Activated CD8-positive, alpha-beta memory T cell treated with anti-CD3 and anti-CD28 coated beads, Interleukin-2, amount 10 ng/mL, durations not matched to agents 7 days and 5 days (primary cell): ENCODE data around the gene ATXN2L. TPM values are rescaled to one million over a fixed set of nuclear protein-coding genes. Genes with fewer than 3 reads are reported as not detected.

ENCODE experiments used
- ATAC-seq: fragments of 150-1000 bp; cut with Tn5 transposase; one replicate; pipeline ENCODE4 v1.10.0; 2021; ENCODE audit warnings: moderate library complexity
- CTCF ChIA-PET: fragments of 350-600 bp; sonication (Branson Sonifier 250); formaldehyde crosslinking; loops from one replicate; lab custom pipeline; 2021; ENCODE audit warnings: antibody characterized with exemption; lab: Charles Lee
- DNase-seq: peaks from one replicate; pipeline ENCODE4 v3.0.0-alpha.2; 2020
- H3K27ac Mint-ChIP-seq: one replicate; pipeline ENCODE4 v1.8.0; 2021; ENCODE audit warnings: mild to moderate bottlenecking, mixed read lengths
- H3K27me3 Mint-ChIP-seq: one replicate; pipeline ENCODE4 v1.8.0; 2021; ENCODE audit warnings: mixed read lengths
- H3K36me3 Mint-ChIP-seq: one replicate; pipeline ENCODE4 v1.8.0; 2021; ENCODE audit warnings: mild to moderate bottlenecking, mixed read lengths
- H3K4me1 Mint-ChIP-seq: one replicate; pipeline ENCODE4 v1.8.0; 2021; ENCODE audit warnings: mixed read lengths
- H3K4me3 Mint-ChIP-seq: one replicate; pipeline ENCODE4 v1.8.0; 2021; ENCODE audit warnings: mild to moderate bottlenecking, moderate library complexity, mixed read lengths
- H3K9me3 Mint-ChIP-seq: one replicate; pipeline ENCODE4 v1.8.0; 2022; ENCODE audit warnings: low read depth, mixed read lengths
- total RNA-seq, 2 experiments: library from RNA; stranded (reverse); gene quantifications; one replicate each; pipeline ENCODE4 v1.2.3, GENCODE V29; 2021

Gene ATXN2L
- total RNA-seq, 2 experiments from 2014 or later = 295 to 301 TPM

- ATAC-seq = no peak
- no peaks in the 10 kb centered on the region for H3K27me3 Mint-ChIP-seq
- peaks cover 55% of the 10 kb centered on the region for H3K36me3 Mint-ChIP-seq
- H3K9me3 Mint-ChIP-seq = no peaks in the 10 kb centered on the region
- peak overlapping the region; percentile 96 for H3K27ac Mint-ChIP-seq
- peaks cover 55% of the 10 kb centered on the region for H3K4me1 Mint-ChIP-seq
- peak overlapping the region; percentile 100 for H3K4me3 Mint-ChIP-seq
- no peak for DNase-seq
- CTCF ChIA-PET = interaction anchor here (0.6 to 4.7 kb wide), 3 partner anchors 29 to 120 kb away, joined by 3 to 22 read pairs (median 3); no protein-coding TSS in a partner anchor
Measured at GRCh38 chr16:28824717-28824973, 1.8 kb downstream of the ATXN2L start.

DNA sequence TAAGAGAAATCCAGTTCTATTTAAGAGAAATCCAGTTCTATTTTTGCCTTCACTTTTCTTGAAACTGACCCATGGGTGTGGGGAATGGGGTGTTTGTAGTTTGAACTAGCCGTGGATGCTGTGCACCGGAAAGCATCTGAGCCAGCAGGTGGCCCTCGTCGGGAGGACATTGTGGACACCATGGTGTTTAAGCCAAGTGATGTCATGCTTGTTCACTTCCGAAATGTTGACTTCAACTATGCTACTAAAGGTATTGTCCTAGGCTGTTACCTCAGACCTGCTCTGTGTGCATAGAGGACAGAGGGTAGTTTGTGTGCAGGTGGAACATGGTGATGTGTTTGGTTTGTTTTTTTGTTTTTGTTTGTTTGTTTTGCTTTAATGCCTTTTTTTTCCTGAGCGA is 3.3 kb downstream of the ATXN2L start:
- Mint-ChIP-seq H3K36me3 (peaks cover 62% of the 10 kb centered on the region), H3K4me1 (peaks cover 49% of the 10 kb centered on the region), H3K27ac (peak overlapping the region; percentile 17), H3K27me3 (no peaks in the 10 kb centered on the region), H3K4me3 (peak overlapping the region; percentile 4), H3K9me3 (no peaks in the 10 kb centered on the region)
- no peak for DNase-seq
- no peak for ATAC-seq
- CTCF ChIA-PET = no interaction called here

DNA sequence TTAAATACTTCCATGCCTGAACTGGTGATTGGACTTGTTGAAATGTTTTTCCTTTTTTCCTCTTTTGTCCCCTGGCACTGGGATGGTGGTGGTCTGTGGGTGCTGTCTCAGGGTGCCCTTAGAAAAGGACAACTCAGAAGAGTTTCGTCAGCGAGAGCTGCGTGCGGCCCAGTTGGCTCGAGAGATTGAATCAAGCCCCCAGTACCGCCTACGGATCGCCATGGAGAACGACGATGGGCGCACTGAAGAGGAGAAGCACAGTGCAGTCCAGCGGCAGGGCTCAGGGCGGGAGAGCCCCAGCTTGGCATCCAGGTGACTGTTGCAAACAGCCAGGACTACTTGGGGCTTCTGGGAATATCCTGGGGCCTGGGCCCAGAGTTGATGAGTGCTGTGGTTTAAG is 6.9 kb downstream of the ATXN2L start:
- ATAC-seq = no peak
- Mint-ChIP-seq H3K4me1 (peaks cover 38% of the 10 kb centered on the region), H3K27me3 (no peaks in the 10 kb centered on the region), H3K9me3 (no peaks in the 10 kb centered on the region), H3K36me3 (peaks cover 85% of the 10 kb centered on the region), H3K4me3 (no peak overlapping the region), H3K27ac (no peak overlapping the region)
- CTCF ChIA-PET = interaction anchor here (1.8 kb wide), 1 partner anchor 115 kb away, joined by 5 read pairs; no protein-coding TSS in a partner anchor
- no peak for DNase-seq

GRCh38 chr16:28830531-28830930 is 7.7 kb downstream of the ATXN2L start:
- H3K36me3 Mint-ChIP-seq = peaks cover 85% of the 10 kb centered on the region
- no peak overlapping the region for H3K4me3 Mint-ChIP-seq
- ATAC-seq = no peak
- H3K4me1 Mint-ChIP-seq = peaks cover 31% of the 10 kb centered on the region
- no peaks in the 10 kb centered on the region for H3K9me3 Mint-ChIP-seq
- no peak for DNase-seq
- H3K27ac Mint-ChIP-seq = no peak overlapping the region
- CTCF ChIA-PET = no interaction called here
- no peaks in the 10 kb centered on the region for H3K27me3 Mint-ChIP-seq

DNA sequence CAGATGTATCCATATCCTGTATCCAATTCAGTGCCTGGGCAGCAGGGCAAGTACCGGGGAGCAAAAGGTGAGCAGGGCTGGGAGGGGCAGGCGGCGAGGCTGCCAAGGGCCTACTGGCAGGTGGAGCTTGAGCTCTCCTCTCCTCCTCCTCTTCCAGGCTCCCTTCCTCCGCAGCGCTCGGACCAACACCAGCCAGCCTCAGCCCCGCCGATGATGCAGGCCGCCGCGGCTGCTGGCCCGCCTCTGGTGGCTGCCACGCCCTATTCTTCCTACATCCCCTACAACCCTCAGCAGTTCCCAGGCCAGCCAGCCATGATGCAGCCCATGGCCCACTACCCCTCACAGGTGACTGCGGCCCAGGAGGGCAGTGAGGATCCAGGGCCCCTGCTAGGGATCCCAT is 11.6 kb downstream of the ATXN2L start:
- DNase-seq (no peak), ATAC-seq (no peak)
- no peaks in the 10 kb centered on the region for H3K27me3 Mint-ChIP-seq
- H3K36me3 Mint-ChIP-seq = peaks cover 72% of the 10 kb centered on the region
- H3K27ac Mint-ChIP-seq = no peak overlapping the region
- no peaks in the 10 kb centered on the region for H3K9me3 Mint-ChIP-seq
- peaks cover 7% of the 10 kb centered on the region for H3K4me1 Mint-ChIP-seq
- no peak overlapping the region for H3K4me3 Mint-ChIP-seq
- CTCF ChIA-PET = no interaction called here

- Mint-ChIP-seq H3K27me3 (no peaks in the 10 kb centered on the region), H3K4me3 (no peak overlapping the region), H3K4me1 (peaks cover 5% of the 10 kb centered on the region), H3K9me3 (no peaks in the 10 kb centered on the region), H3K36me3 (peaks cover 63% of the 10 kb centered on the region), H3K27ac (no peak overlapping the region)
- DNase-seq (no peak), ATAC-seq (peak; percentile 9)
- CTCF ChIA-PET = no interaction called here
Measured at GRCh38 chr16:28834873-28835863, 12.4 kb downstream of the ATXN2L start.

- Mint-ChIP-seq H3K4me1 (peaks cover 3% of the 10 kb centered on the region), H3K36me3 (peaks cover 54% of the 10 kb centered on the region), H3K27me3 (no peaks in the 10 kb centered on the region), H3K27ac (no peak overlapping the region), H3K4me3 (no peak overlapping the region), H3K9me3 (no peaks in the 10 kb centered on the region)
- no peak for DNase-seq
- CTCF ChIA-PET = no interaction called here
- no peak for ATAC-seq
Measured at GRCh38 chr16:28835864-28836760, 13.3 kb downstream of the ATXN2L start.

GRCh38 chr16:28836761-28837064 is 13.9 kb downstream of the ATXN2L start:
- Mint-ChIP-seq H3K27ac (no peak overlapping the region), H3K4me3 (no peak overlapping the region), H3K36me3 (peaks cover 55% of the 10 kb centered on the region), H3K27me3 (no peaks in the 10 kb centered on the region), H3K4me1 (peaks cover 3% of the 10 kb centered on the region), H3K9me3 (no peaks in the 10 kb centered on the region)
- ATAC-seq = no peak
- DNase-seq = no peak
- CTCF ChIA-PET = no interaction called here

DNA sequence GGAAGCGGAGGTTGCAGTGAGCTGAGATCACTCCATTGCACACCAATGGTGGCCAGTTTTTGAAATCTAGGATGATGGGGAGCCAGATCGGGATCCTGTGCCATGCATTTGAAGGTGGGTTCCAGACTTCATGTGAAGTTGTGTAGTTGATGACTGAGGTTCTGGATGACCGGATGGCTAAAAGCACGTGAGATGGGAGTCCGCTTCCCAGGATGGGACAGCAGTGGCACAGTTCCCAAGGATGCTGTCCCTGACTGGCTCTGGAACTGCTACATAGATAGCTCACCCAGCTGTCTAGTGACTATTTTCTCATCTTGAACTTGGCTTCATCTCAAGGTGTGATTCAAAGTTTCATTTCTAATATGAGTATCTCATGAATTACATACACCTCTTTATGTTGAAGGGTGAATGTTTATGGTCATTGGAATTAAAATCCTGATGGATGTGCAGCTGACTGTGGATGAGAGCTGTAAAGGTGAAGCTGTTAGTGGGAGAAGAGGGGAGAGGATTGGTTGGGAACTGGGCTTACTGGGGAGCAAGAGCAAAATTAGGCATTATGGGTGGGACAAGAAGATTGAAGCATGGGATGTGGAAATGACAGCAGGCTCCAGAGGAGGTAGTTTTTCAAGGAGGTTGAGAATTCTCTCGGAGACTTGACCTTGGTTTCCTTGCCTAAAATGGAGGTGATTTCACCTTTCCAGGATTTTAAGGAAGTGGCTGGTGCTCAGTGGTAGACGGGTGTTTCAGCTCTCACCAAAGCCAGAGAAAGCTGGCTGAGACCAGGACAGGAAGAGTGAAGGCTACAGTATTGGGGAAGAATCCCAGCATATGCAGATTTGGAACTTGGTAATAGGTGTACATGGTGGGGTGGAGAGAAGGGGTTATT is 15.1 kb downstream of the ATXN2L start:
- DNase-seq (no peak), ATAC-seq (no peak)
- H3K27me3 Mint-ChIP-seq = no peaks in the 10 kb centered on the region
- peaks cover 53% of the 10 kb centered on the region for H3K36me3 Mint-ChIP-seq
- CTCF ChIA-PET = interaction anchor here (1.5 kb wide), 1 partner anchor 15 kb away, joined by 6 read pairs; the partner anchor contains the start of gene ATXN2L
- H3K4me1 Mint-ChIP-seq = peaks cover 2% of the 10 kb centered on the region
- no peaks in the 10 kb centered on the region for H3K9me3 Mint-ChIP-seq
- no peak overlapping the region for H3K4me3 Mint-ChIP-seq
- H3K27ac Mint-ChIP-seq = peak overlapping the region; percentile 38

DNA sequence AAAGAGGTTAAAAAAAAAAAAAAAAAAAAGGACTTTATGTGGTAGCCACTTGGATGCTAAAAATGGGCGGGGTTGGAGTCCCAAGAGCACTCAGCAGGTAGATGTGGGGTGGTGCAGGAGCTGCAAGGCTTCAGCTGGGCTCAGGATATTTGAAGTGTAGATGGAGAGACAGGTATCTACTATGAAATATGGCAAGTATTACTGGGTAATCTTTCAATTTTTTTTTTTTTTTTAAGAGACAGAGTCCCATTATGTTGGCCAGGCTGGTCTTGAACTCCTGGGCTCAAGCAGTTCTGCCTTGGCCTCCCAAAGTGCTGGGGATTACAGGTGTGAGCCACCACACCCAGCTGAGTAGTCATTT is 15.7 kb downstream of the ATXN2L start:
- H3K9me3 Mint-ChIP-seq = no peaks in the 10 kb centered on the region
- peak overlapping the region; percentile 38 for H3K27ac Mint-ChIP-seq
- peaks cover 50% of the 10 kb centered on the region for H3K36me3 Mint-ChIP-seq
- no peaks in the 10 kb centered on the region for H3K27me3 Mint-ChIP-seq
- CTCF ChIA-PET = interaction anchor here (1.5 kb wide), 1 partner anchor 16 kb away, joined by 6 read pairs; the partner anchor contains the start of gene ATXN2L
- peaks cover 2% of the 10 kb centered on the region for H3K4me1 Mint-ChIP-seq
- ATAC-seq = no peak
- H3K4me3 Mint-ChIP-seq = no peak overlapping the region
- no peak for DNase-seq

DNA sequence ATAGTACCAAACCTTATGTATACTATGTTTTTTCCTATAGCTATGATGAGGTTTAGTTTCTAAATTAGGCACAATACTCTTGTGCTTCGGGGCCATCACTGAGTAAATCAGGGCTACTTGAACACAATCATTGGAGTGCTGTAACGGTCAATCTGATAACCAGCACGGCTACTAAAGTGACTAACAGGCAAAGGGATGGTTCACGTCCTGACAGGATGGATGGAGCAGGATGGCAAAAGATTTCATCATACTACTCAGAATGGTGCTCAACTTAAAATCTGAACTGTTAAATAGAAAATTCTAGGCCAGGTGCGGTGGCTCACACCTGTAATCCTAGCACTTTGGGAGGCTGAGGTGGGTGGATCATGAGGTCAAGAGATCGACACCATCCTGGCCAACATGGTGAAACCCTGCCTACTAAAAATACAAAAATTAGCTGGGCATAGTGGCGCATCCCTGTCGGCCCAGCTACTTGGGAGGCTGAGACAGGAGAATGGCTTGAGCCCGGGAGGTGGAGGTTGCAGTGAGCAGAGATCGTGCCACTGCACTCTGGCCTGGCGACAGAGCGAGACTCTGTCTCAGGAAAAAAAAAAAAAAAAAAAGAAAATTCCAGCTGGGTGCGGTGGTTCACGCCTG is 16.3 kb downstream of the ATXN2L start:
- Mint-ChIP-seq H3K4me3 (no peak overlapping the region), H3K27me3 (no peaks in the 10 kb centered on the region), H3K4me1 (peaks cover 2% of the 10 kb centered on the region), H3K9me3 (no peaks in the 10 kb centered on the region), H3K27ac (no peak overlapping the region), H3K36me3 (peaks cover 45% of the 10 kb centered on the region)
- ATAC-seq (no peak), DNase-seq (no peak)
- CTCF ChIA-PET = no interaction called here

DNA sequence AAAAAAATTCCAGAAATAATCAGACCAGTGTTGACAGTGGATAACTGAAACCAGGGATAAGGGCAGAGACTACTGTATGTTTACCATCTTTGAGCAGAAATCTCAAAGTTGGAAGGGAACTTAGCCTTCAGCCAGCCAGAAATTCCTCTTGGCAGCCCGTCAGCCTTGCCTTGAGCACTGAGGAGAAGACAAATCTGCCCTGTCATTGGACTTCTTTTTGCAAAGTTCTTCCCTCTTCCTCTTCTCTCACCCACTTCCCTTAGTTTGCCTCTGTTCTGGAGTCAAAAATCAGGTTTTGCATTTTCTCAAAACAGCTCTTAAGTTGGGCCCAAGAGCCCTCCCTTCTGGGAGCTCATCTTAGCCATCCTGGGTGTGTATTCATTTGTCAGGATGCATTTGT is 17.1 kb downstream of the ATXN2L start:
- Mint-ChIP-seq H3K4me1 (peaks cover 8% of the 10 kb centered on the region), H3K36me3 (peaks cover 40% of the 10 kb centered on the region), H3K9me3 (no peaks in the 10 kb centered on the region), H3K27me3 (no peaks in the 10 kb centered on the region), H3K4me3 (no peak overlapping the region), H3K27ac (no peak overlapping the region)
- DNase-seq (no peak), ATAC-seq (no peak)
- CTCF ChIA-PET = no interaction called here
